HepG2 (cell line): ENCODE measurements around the gene FCHO1. TPM values are rescaled to one million over a fixed set of nuclear protein-coding genes. Genes with fewer than 3 reads are reported as not detected.

Experiments used
- ATAC-seq: fragments of 200-7000 bp; cut with Tn5 transposase; 3 replicates; pipeline ENCODE4 v1.9.1; 2020; ENCODE audit warnings: mild to moderate bottlenecking, moderate library complexity
- BruUV-seq: library from RNA; stranded (reverse); fragments of 400-500 nt; replicated peaks from 2 replicates; lab custom pipeline; 2021; lab: Mats Ljungman, UMichigan
- CTCF ChIA-PET: fragments of 300-600 bp; formaldehyde crosslinking; extraction: SDS; loops from one replicate; lab custom pipeline; 2021; ENCODE audit warnings: low total read pairs, inconsistent platforms, low intra/inter-chr PET ratio; lab: Yijun Ruan, JAX
- POLR2A ChIA-PET: fragments of 350-600 bp; sonication (Branson Sonifier 250); formaldehyde crosslinking; loops from one replicate; lab custom pipeline; 2020; ENCODE audit warnings: antibody characterized with exemption, inconsistent platforms; lab: Yijun Ruan, JAX
- DNase-seq: peaks from one replicate; pipeline ENCODE4 v3.0.0-alpha.2; 2015; ENCODE audit warnings: low spot score
- FAIRE-seq: peaks from 3 replicates; lab custom pipeline; 2011; peaks lifted over from hg19 to GRCh38; lab: Jason Lieb, UNC
- H2AFZ ChIP-seq: one replicate; pipeline ENCODE4 v1.6.1; 2011; ENCODE audit warnings: low read length, inconsistent platforms
- H3K27ac ChIP-seq: fragments of 300-600 bp; 3 replicates; pipeline ENCODE4 v1.8.0; 2011; ENCODE audit warnings: mixed run types, mild to moderate bottlenecking, mixed read lengths, low read length, inconsistent platforms; ENCODE audit not compliant: insufficient read depth; ENCODE audit errors: extremely low read length
- H3K27me3 ChIP-seq, 2 experiments: fragments of 200-600 bp in 1 of 2; 2 replicates in 1 of 2; 3 replicates in 1 of 2; pipeline versions ENCODE4 v1.6.0 to v1.8.0; 2011; ENCODE audit warnings: low read length in 2 of 2, mild to moderate bottlenecking in 2 of 2, moderate library complexity in 2 of 2, inconsistent platforms in 1 of 2; ENCODE audit not compliant: insufficient read depth in 2 of 2, control insufficient read depth in 1 of 2
- H3K36me3 ChIP-seq, 2 experiments: fragments of 200-600 bp in 1 of 2; replicated peaks in 1 of 2; 2 replicates in 1 of 2; 3 replicates in 1 of 2; pipeline versions ENCODE4 v1.5.1 to v1.8.0; 2011; ENCODE audit warnings: low read length in 2 of 2, inconsistent platforms in 1 of 2; ENCODE audit not compliant: insufficient read depth in 2 of 2, control insufficient read depth in 1 of 2
- H3K4me1 ChIP-seq: 2 replicates; pipeline ENCODE4 v1.5.1; 2012; ENCODE audit warnings: low read length, inconsistent platforms; ENCODE audit not compliant: insufficient read depth
- H3K4me2 ChIP-seq: 2 replicates; pipeline ENCODE4 v1.6.0; 2011; ENCODE audit warnings: low read depth, low read length, inconsistent platforms
- H3K4me3 ChIP-seq, 3 experiments: fragments of 200-600 bp in 1 of 3; sonication (generic), shearing (Covaris generic) in 1 of 3; replicated peaks in 1 of 3; 2 replicates each; pipeline ENCODE4 v1.5.1; 2011 to 2016; ENCODE audit warnings: low read length in 3 of 3, inconsistent platforms in 2 of 3, low read depth in 2 of 3, mild to moderate bottlenecking in 2 of 3, control low read depth in 1 of 3, mixed read lengths in 1 of 3; ENCODE audit not compliant: insufficient read depth in 1 of 3
- H3K79me2 ChIP-seq: one replicate; pipeline ENCODE4 v1.6.1; 2011; ENCODE audit warnings: low read length, inconsistent platforms; ENCODE audit not compliant: insufficient read depth
- H3K9ac ChIP-seq: 2 replicates; pipeline ENCODE4 v1.6.0; 2011; ENCODE audit warnings: mild to moderate bottlenecking, low read depth, low read length, inconsistent platforms; ENCODE audit not compliant: insufficient read depth
- H3K9me3 ChIP-seq: 2 replicates; pipeline ENCODE4 v1.5.1; 2012; ENCODE audit warnings: mild to moderate bottlenecking, low read length
- H4K20me1 ChIP-seq: 2 replicates; pipeline ENCODE4 v1.6.0; 2011; ENCODE audit warnings: inconsistent platforms, mild to moderate bottlenecking, low read length, moderate library complexity; ENCODE audit not compliant: insufficient read depth
- BRCA1 ChIP-seq: sonication (generic); formaldehyde crosslinking; IDR thresholded peaks from 2 replicates; pipeline ENCODE4 v1.4.0; 2020; ENCODE audit warnings: missing genetic modification reagents
- GABPB1 ChIP-seq: IDR thresholded peaks from 2 replicates; pipeline ENCODE4 v1.6.1; 2016; ENCODE audit warnings: mild to moderate bottlenecking, missing genetic modification reagents, moderate library complexity, missing compliant biosample characterization
- GATAD1 ChIP-seq: IDR thresholded peaks from 2 replicates; pipeline ENCODE4 v1.6.1; 2016; ENCODE audit warnings: missing genetic modification reagents, missing compliant biosample characterization
- HHEX ChIP-seq: IDR thresholded peaks from 2 replicates; pipeline ENCODE4 v1.6.1; 2016; ENCODE audit warnings: control low read depth
- NFYC ChIP-seq: IDR thresholded peaks from 2 replicates; pipeline ENCODE4 v1.6.1; 2016; ENCODE audit warnings: missing genetic modification reagents, missing compliant biosample characterization
- PAWR ChIP-seq: sonication (generic); formaldehyde crosslinking; IDR thresholded peaks from 2 replicates; pipeline ENCODE4 v1.4.0; 2020; ENCODE audit warnings: missing genetic modification reagents, mild to moderate bottlenecking, borderline replicate concordance
- PRMT3 ChIP-seq: sonication (generic); formaldehyde crosslinking; IDR thresholded peaks from 2 replicates; pipeline ENCODE4 v1.8.1; 2022; ENCODE audit warnings: low read depth, mild to moderate bottlenecking, moderate library complexity, missing genetic modification reagents, borderline replicate concordance
- RBAK ChIP-seq: sonication (generic); formaldehyde crosslinking; IDR thresholded peaks from 2 replicates; pipeline ENCODE4 v1.5.1; 2020; ENCODE audit warnings: mild to moderate bottlenecking, missing genetic modification reagents
- RXRA ChIP-seq: sonication (generic); formaldehyde crosslinking; IDR thresholded peaks from 2 replicates; pipeline ENCODE4 v1.5.1; 2020; ENCODE audit warnings: missing genetic modification reagents
- ZNF235 ChIP-seq: sonication (generic); formaldehyde crosslinking; IDR thresholded peaks from 2 replicates; pipeline ENCODE4 v1.8.1; 2023; ENCODE audit warnings: mild to moderate bottlenecking, missing genetic modification reagents, borderline replicate concordance
- ZNF256 ChIP-seq: sonication (generic); formaldehyde crosslinking; conservative IDR thresholded peaks from 2 replicates; pipeline ENCODE4 v1.4.0; 2020; ENCODE audit warnings: missing genetic modification reagents
- ZNF460 ChIP-seq: sonication (generic); formaldehyde crosslinking; IDR thresholded peaks from 2 replicates; pipeline ENCODE4 v1.5.1; 2020; ENCODE audit warnings: missing genetic modification reagents, mild to moderate bottlenecking, borderline replicate concordance
- ZNF552 ChIP-seq: sonication (generic); formaldehyde crosslinking; IDR thresholded peaks from 2 replicates; pipeline ENCODE4 v1.9.0; 2022; ENCODE audit warnings: missing genetic modification reagents, mild to moderate bottlenecking, borderline replicate concordance
- ZNF775 ChIP-seq: sonication (generic); formaldehyde crosslinking; IDR thresholded peaks from 2 replicates; pipeline ENCODE4 v1.4.0; 2020; ENCODE audit warnings: missing genetic modification reagents, mild to moderate bottlenecking, moderate library complexity, borderline replicate concordance
- ZNF788 ChIP-seq: sonication (generic); formaldehyde crosslinking; IDR thresholded peaks from 2 replicates; pipeline ENCODE4 v1.5.0; 2020; ENCODE audit warnings: mild to moderate bottlenecking, missing genetic modification reagents, borderline replicate concordance
- WGBS: methylation state at CpG from one replicate; pipeline ENCODE4 v1.1.6; 2017; ENCODE audit warnings: low lambda C conversion rate; 5-methylcytosine and 5-hydroxymethylcytosine counted together
- in situ Hi-C: cut with HindIII; loops from 2 replicates; pipeline ENCODE4 v1.10.0; 2017; ENCODE audit warnings: low pct_unique_long_range_greater_than_20kb; ENCODE audit not compliant: extremely low pct_ligation_motif_present
- intact Hi-C: fragments of 100-400 bp; cut with micrococcal nuclease; formaldehyde crosslinking; loops from one replicate; pipeline ENCODE4 v1.10.0; 2022; ENCODE audit not compliant: unreplicated experiment
- polyA plus RNA-seq, 8 experiments: library from polyadenylated mRNA; depleted of rRNA in 3 of 8; stranded (reverse) in 7 of 8; unstranded in 1 of 8; fragments of >200 nt; fragmentation: Illumina TruSeq in 4 of 8; extraction: Trizol in 4 of 8; gene quantifications; 2 replicates each; pipeline versions ENCODE4 v1.2.1 to v1.2.3, GENCODE V29; 2011 to 2016; ENCODE audit warnings: low read depth in 4 of 8, missing spikeins in 1 of 8, mixed read lengths in 1 of 8; ENCODE audit not compliant: insufficient read depth in 1 of 8
- total RNA-seq, 5 experiments: library from RNA; depleted of rRNA; stranded (reverse); fragments of >200 nt; fragmentation: Illumina TruSeq; extraction: Trizol; gene quantifications; 2 replicates each; pipeline ENCODE4 v1.2.3, GENCODE V29; 2016; ENCODE audit warnings: low read depth in 1 of 5
- TF ChIP-seq, protein P1 (sequence below): IDR thresholded peaks from 2 replicates; pipeline ENCODE4 v1.6.1; 2018; ENCODE audit warnings: missing genetic modification reagents
- TF ChIP-seq, protein P2 (sequence below): sonication (generic); formaldehyde crosslinking; IDR thresholded peaks from 2 replicates; pipeline ENCODE4 v1.8.0; 2023; ENCODE audit warnings: mild to moderate bottlenecking, missing genetic modification reagents
- TF ChIP-seq, protein P3 (sequence below): sonication (generic); formaldehyde crosslinking; IDR thresholded peaks from 2 replicates; pipeline ENCODE4 v1.9.0; 2021; ENCODE audit warnings: missing genetic modification reagents, borderline replicate concordance
- TF ChIP-seq, protein P4 (sequence below): sonication (generic); formaldehyde crosslinking; IDR thresholded peaks from 2 replicates; pipeline ENCODE4 v1.8.0; 2022; ENCODE audit warnings: missing genetic modification reagents, low read depth, mild to moderate bottlenecking, borderline replicate concordance

Gene FCHO1
- total and polyA plus RNA-seq, 2 of the 13 experiments (the other 11 are each of a cell fraction or from before 2014, with no cell fraction given), result 1.3 to 3.1 TPM

DNA sequence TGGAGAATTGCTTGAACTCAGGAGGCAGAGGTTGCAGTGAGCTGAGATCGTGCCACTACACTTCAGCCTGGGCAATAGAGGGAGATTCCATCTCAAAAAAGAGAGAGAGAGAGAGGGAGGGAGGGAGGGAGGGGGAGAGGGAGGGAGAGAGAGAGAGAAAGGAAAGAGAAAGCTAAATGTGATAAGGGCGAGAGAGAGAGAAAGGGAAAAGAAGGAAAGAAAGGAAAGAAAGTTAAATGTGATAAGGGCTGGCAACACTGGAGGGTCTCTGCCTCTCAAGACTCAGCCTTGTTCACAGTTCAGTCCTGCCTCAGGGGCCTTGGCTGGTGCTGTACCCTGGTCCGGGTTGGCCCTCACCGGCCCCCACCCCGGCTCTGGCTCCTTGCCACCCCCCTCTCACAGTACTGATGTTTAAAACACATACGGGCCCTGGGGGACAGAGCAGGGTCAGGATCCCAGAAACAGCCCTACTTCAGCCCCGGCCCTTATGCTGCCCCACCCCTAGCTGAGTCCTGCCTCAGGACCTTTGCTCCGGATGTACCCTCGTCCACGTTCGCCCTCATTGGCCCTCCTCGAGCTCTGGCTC lies 28.5 kb upstream of the FCHO1 start:
- POLR2A ChIA-PET, result no interaction called here
- BruUV-seq, result no TSS peak
- 92% methylated on average over 9 of the region's 12 CpGs for WGBS
- Histone ChIP-seq H3K79me2 (peaks cover 19% of the 10 kb centered on the region), H2AFZ (no peak overlapping the region), H3K9me3 (no peaks in the 10 kb centered on the region), H3K4me2 (no peak overlapping the region), H3K27me3 (no peaks in the 10 kb centered on the region; a peak in 1 of 5 replicates), H3K4me1 (peaks cover 25% of the 10 kb centered on the region), H4K20me1 (peaks cover 11% of the 10 kb centered on the region; the same call in 1 of the 2 replicates), H3K36me3 (peaks cover 15 to 28% of the 10 kb centered on the region in 2 experiments; a peak in 4 of 5 replicates), H3K9ac (no peak overlapping the region), H3K4me3 (no peak overlapping the region), H3K27ac (no peak overlapping the region)
- DNase-seq, result no peak
- no peak for FAIRE-seq
- intact Hi-C loops (no loop called here), in situ Hi-C loops (no loop called here)
- TF ChIP-seq NFYC (CRISPR knock-in tag), result no peak
- TF ChIP-seq ZNF775 (CRISPR knock-in tag), result no peak
- TF ChIP-seq, protein P1, sequence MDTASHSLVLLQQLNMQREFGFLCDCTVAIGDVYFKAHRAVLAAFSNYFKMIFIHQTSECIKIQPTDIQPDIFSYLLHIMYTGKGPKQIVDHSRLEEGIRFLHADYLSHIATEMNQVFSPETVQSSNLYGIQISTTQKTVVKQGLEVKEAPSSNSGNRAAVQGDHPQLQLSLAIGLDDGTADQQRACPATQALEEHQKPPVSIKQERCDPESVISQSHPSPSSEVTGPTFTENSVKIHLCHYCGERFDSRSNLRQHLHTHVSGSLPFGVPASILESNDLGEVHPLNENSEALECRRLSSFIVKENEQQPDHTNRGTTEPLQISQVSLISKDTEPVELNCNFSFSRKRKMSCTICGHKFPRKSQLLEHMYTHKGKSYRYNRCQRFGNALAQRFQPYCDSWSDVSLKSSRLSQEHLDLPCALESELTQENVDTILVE, result no peak
- no peak for TF ChIP-seq GATAD1 (CRISPR knock-in tag)
- TF ChIP-seq RXRA (CRISPR knock-in tag), result no peak
- no peak for TF ChIP-seq GABPB1
- TF ChIP-seq ZNF552 (CRISPR knock-in tag), result no peak
- no peak for TF ChIP-seq PAWR (CRISPR knock-in tag)
- no peak for TF ChIP-seq RBAK (CRISPR knock-in tag)
- TF ChIP-seq, protein P2, sequence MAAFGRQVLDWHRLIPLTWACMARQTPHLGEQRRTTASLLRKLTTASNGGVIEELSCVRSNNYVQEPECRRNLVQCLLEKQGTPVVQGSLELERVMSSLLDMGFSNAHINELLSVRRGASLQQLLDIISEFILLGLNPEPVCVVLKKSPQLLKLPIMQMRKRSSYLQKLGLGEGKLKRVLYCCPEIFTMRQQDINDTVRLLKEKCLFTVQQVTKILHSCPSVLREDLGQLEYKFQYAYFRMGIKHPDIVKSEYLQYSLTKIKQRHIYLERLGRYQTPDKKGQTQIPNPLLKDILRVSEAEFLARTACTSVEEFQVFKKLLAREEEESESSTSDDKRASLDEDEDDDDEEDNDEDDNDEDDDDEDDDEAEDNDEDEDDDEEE (CRISPR knock-in tag), result no peak
- no peak for TF ChIP-seq ZNF788 (CRISPR knock-in tag)
- TF ChIP-seq BRCA1 (CRISPR knock-in tag), result no peak
- no peak for TF ChIP-seq PRMT3 (CRISPR knock-in tag)
- no peak for TF ChIP-seq ZNF235 (CRISPR knock-in tag)
- TF ChIP-seq, protein P3, sequence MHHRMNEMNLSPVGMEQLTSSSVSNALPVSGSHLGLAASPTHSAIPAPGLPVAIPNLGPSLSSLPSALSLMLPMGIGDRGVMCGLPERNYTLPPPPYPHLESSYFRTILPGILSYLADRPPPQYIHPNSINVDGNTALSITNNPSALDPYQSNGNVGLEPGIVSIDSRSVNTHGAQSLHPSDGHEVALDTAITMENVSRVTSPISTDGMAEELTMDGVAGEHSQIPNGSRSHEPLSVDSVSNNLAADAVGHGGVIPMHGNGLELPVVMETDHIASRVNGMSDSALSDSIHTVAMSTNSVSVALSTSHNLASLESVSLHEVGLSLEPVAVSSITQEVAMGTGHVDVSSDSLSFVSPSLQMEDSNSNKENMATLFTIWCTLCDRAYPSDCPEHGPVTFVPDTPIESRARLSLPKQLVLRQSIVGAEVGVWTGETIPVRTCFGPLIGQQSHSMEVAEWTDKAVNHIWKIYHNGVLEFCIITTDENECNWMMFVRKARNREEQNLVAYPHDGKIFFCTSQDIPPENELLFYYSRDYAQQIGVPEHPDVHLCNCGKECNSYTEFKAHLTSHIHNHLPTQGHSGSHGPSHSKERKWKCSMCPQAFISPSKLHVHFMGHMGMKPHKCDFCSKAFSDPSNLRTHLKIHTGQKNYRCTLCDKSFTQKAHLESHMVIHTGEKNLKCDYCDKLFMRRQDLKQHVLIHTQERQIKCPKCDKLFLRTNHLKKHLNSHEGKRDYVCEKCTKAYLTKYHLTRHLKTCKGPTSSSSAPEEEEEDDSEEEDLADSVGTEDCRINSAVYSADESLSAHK (CRISPR knock-in tag), result no peak
- TF ChIP-seq ZNF460 (CRISPR knock-in tag), result no peak
- TF ChIP-seq HHEX (CRISPR knock-in tag), result no peak
- no peak for TF ChIP-seq ZNF256
- TF ChIP-seq, protein P4, sequence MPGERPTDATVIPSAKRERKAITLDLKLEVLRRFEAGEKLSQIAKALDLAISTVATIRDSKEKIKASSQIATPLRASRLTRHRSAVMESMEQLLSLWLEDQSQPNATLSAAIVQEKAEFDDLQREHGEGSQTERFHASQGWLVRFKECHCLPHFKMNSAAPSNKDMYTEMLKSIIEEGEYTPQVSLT (CRISPR knock-in tag), result no peak
- CTCF ChIA-PET, result no interaction called here
- ATAC-seq, result no peak
